ENCODE results near the gene METTL15. TPM values are rescaled to one million over a fixed set of nuclear protein-coding genes. Genes with fewer than 3 reads are reported as not detected.

The METTL15 gene
- total RNA-seq, 1 experiment from 2014 or later = 9.1 TPM

GRCh38 chr11:28072321-28072720 is 35.9 kb upstream of the METTL15 start:
- H4K8ac ChIP-seq (replicated peaks; ENCODE audit: insufficient read length, low read depth, low read length) = no peak overlapping the region
- H2BK20ac ChIP-seq (ENCODE audit: low read depth, low read length, poor library complexity, severe bottlenecking) = no peak overlapping the region
- H4K91ac ChIP-seq (ENCODE audit: insufficient read length, low read depth, low read length) = no peak overlapping the region
- no peaks in the 10 kb centered on the region for H3K4me1 ChIP-seq (ENCODE audit: insufficient read depth, low read length)
- Mint-ChIP-seq H3K27me3 (ENCODE audit: low read depth) (no peaks in the 10 kb centered on the region), H3K27ac (no peak overlapping the region), H3K9me3 (no peaks in the 10 kb centered on the region), H3K4me1 (no peaks in the 10 kb centered on the region), H3K36me3 (ENCODE audit: insufficient read depth in 1 of 3, low read depth in 3 of 3) (peaks cover 4 to 22% (median 21%) of the 10 kb centered on the region in 3 experiments; a peak in 6 of 7 replicates), H3K4me3 (no peak overlapping the region)
- H3K9me3 ChIP-seq (ENCODE audit: control insufficient read depth, low read depth, low read length) = no peaks in the 10 kb centered on the region
- H2BK15ac ChIP-seq (ENCODE audit: low read depth, low read length) = no peak overlapping the region
- no peaks in the 10 kb centered on the region for H4K20me1 ChIP-seq (ENCODE audit: control insufficient read depth, insufficient read depth, insufficient read length)
- H3K4me2 ChIP-seq (ENCODE audit: insufficient read depth, insufficient read length, low read length) = no peak overlapping the region
- H2AFZ ChIP-seq (ENCODE audit: low read length) = no peak overlapping the region
- no peak for DNase-seq
- H3K27me3 ChIP-seq (ENCODE audit: insufficient read depth, low read length) = no peaks in the 10 kb centered on the region
- H3K9ac ChIP-seq (ENCODE audit: extremely low read depth, insufficient read length, low read length) = no peak overlapping the region
- no peak overlapping the region for H3K56ac ChIP-seq (ENCODE audit: insufficient read length, low read depth, low read length)
- H3K4ac ChIP-seq (ENCODE audit: low read depth, low read length) = no peak overlapping the region
- H3K23ac ChIP-seq (ENCODE audit: insufficient read length, low read depth, low read length) = no peak overlapping the region
- H2BK5ac ChIP-seq (ENCODE audit: insufficient read length, low read length) = no peak overlapping the region
- H2AK5ac ChIP-seq (ENCODE audit: insufficient read length, low read length) = no peak overlapping the region
- H2BK120ac ChIP-seq (ENCODE audit: low read depth, low read length, poor library complexity, severe bottlenecking) = no peak overlapping the region
- H3K14ac ChIP-seq (ENCODE audit: insufficient read depth, low read length) = no peak overlapping the region
- H3T11ph ChIP-seq (ENCODE audit: low read length) = no peak overlapping the region
- H3K23me2 ChIP-seq (ENCODE audit: insufficient read length, low read depth, low read length, poor library complexity, severe bottlenecking) = no peaks in the 10 kb centered on the region
- WGBS (ENCODE audit: extremely low coverage, insufficient read length, low lambda C conversion rate) = no CpG with 5 or more reads among the region's 2 CpGs
- no peak overlapping the region for H3K18ac ChIP-seq (ENCODE audit: insufficient read length, low read depth, low read length)
- no peak for TF ChIP-seq CTCF (conservative IDR thresholded peaks at IDR 0.05)
- H4K5ac ChIP-seq (ENCODE audit: insufficient read length, low read depth, low read length) = no peak overlapping the region
- H3K79me2 ChIP-seq (ENCODE audit: insufficient read depth, low read length) = no peaks in the 10 kb centered on the region
- H3K79me1 ChIP-seq (ENCODE audit: insufficient read depth, low read depth, low read length, poor library complexity, severe bottlenecking) = no peaks in the 10 kb centered on the region
- H3K27ac ChIP-seq (ENCODE audit: insufficient read length, low read depth, low read length) = no peak overlapping the region
- H2BK12ac ChIP-seq (ENCODE audit: insufficient read length, low read depth, low read length) = no peak overlapping the region
